ENCODE results near the gene PCBP4.

DNA sequence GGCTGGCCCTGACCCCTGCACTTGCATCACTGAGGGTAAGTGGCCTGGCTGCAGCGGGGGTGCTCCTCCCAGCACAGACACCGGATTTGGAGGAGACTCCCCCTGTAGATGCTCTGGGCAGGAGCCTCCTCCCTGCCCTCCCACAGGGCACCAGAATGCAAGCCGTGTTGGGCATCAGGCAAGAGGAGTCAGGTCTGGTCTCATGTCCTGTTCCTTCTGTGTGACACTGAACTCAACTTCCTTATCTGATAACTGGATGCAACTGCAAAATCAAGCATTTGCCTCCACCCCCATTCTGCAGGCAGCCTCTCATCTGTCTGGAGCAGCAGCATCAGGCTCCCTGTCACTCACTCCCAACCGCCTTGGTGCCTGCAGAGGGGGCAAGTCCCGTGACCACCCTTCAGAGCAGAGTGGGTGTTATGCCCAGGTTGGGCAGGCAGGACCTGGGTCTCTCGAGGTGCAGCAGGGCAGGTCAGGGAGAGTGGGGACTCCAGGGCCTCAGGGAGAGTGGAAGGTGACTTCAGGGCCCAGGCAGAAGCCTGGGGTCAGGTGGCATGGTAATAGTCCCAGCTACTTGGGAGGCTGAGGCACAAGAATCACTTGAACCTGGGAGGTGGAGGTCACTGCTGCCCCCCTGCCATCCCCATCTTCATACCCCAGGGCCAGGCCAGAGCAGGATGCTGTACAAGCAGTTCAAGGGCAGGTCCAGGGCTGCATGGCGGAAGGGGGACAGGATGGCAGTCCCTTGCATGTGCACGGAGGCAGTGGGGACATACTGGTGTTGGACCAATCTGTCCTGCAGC lies 39.0 kb upstream of the PCBP4 start:
- TF ChIP-seq CTCF (conservative IDR thresholded peaks at IDR 0.05; ENCODE audit: low read length) (no peak), EZH2phosphoT487 (IDR thresholded peaks at IDR 0.05; ENCODE audit: borderline replicate concordance) (no peak)

All from Loucy (cell line).